ENCODE measurements around the gene RAB29.
"Not testable (repeated sequence)": the region's sequence is repeated elsewhere in the genome, so short reads cannot be mapped to it uniquely, and the experiment has no call there.

Gene RAB29

GRCh38 chr1:205775015-205775716 lies at the start of gene RAB29:
Gene RAB29, minus strand, starts transcription at chr1:205775482. Its CDS starts 526 bp downstream, at chr1:205774956.
- DNase-seq = peak; percentile 87

- no peak for DNase-seq
Measured at GRCh38 chr1:205824180-205824579, 48.9 kb upstream of the RAB29 start.

GRCh38 chr1:205823260-205823659 lies 48.0 kb upstream of the RAB29 start:
- not testable (repeated sequence) for DNase-seq

- no peak for DNase-seq
Measured at GRCh38 chr1:205822397-205822796, 47.1 kb upstream of the RAB29 start.

GRCh38 chr1:205817988-205818387 lies 42.7 kb upstream of the RAB29 start:
- DNase-seq = no peak

GRCh38 chr1:205817364-205817763 lies 42.1 kb upstream of the RAB29 start:
- no peak for DNase-seq

GRCh38 chr1:205813755-205814058 lies 38.4 kb upstream of the RAB29 start:
- peak; percentile 28 for DNase-seq

- DNase-seq = peak; percentile 94
Measured at GRCh38 chr1:205812878-205813754, 37.8 kb upstream of the RAB29 start, which contains the start of gene SLC41A1. Gene SLC41A1, minus strand, starts transcription at chr1:205813198. Its CDS starts 2,757 bp downstream, at chr1:205810441.

- DNase-seq = peak; percentile 19
Measured at GRCh38 chr1:205812271-205812877, 37.1 kb upstream of the RAB29 start.

GRCh38 chr1:205811660-205812059 lies 36.4 kb upstream of the RAB29 start:
- no peak for DNase-seq

GRCh38 chr1:205810448-205811157 lies 35.3 kb upstream of the RAB29 start:
- DNase-seq = peak; percentile 16

GRCh38 chr1:205809942-205810345 lies 34.7 kb upstream of the RAB29 start:
- no peak for DNase-seq

- no peak for DNase-seq
Measured at GRCh38 chr1:205809469-205809868, 34.2 kb upstream of the RAB29 start.

GRCh38 chr1:205805082-205805711 lies 29.9 kb upstream of the RAB29 start:
- DNase-seq = peak; percentile 57

GRCh38 chr1:205804605-205805004 lies 29.3 kb upstream of the RAB29 start:
- DNase-seq = no peak

- DNase-seq = no peak
Measured at GRCh38 chr1:205803986-205804385, 28.7 kb upstream of the RAB29 start.

- DNase-seq = no peak
Measured at GRCh38 chr1:205802060-205802459, 26.8 kb upstream of the RAB29 start.

GRCh38 chr1:205800981-205801703 lies 25.9 kb upstream of the RAB29 start:
- no peak for DNase-seq

- no peak for DNase-seq
Measured at GRCh38 chr1:205800427-205800826, 25.1 kb upstream of the RAB29 start.

- DNase-seq = no peak
Measured at GRCh38 chr1:205798577-205798976, 23.3 kb upstream of the RAB29 start.

GRCh38 chr1:205797168-205797567 lies 21.9 kb upstream of the RAB29 start:
- DNase-seq = no peak
